GM19328 (cell line): Measurements from ENCODE around the gene MARVELD3.
"Not testable (repeated sequence)": the region's sequence is repeated elsewhere in the genome, so short reads cannot be mapped to it uniquely, and the experiment has no call there.

ENCODE experiments used
- ATAC-seq: cut with Tn5 transposase; IDR thresholded peaks from one replicate; pipeline ENCODE4 v1.9.1; 2021; ENCODE audit warnings: mild to moderate bottlenecking, moderate library complexity; ENCODE audit not compliant: unreplicated experiment

Gene MARVELD3

DNA sequence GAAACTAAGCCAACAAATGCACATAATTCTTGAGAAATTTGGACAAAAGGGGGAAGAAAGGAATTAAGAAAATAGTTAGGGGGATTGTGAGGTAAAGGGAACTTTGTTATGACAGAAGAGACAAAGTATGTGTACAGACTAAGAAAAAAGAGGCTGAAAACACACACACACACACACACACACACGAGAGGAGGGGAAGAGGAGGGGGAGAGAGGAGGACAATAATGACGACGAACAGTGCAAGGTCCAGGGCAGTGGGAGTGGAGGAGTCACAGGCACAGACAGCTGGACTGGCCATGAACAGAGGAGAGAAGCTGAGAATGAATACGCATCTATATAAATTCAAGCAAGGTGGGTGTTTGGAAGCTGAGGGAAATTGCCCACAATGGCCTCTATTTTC lies 44.6 kb downstream of the MARVELD3 start:
- ATAC-seq: no peak

DNA sequence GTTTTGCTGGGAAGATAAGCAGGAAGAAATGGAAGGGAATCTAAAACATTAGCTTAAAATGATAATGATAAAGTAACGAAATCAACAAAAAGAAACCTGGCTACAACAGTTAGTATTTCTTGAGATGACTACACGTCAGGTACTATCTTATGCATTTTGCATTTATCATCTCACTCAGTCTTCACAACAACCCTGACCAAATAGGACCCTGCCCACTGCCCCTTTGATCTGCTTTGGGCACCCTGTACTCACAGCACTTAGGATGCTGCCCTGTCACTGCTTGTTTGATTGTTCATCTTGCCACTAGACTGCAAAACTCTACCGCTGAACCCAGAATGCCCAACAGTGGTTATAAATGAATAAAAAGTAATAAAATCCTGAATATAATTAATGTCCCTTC lies 45.2 kb downstream of the MARVELD3 start:
- ATAC-seq: no peak

DNA sequence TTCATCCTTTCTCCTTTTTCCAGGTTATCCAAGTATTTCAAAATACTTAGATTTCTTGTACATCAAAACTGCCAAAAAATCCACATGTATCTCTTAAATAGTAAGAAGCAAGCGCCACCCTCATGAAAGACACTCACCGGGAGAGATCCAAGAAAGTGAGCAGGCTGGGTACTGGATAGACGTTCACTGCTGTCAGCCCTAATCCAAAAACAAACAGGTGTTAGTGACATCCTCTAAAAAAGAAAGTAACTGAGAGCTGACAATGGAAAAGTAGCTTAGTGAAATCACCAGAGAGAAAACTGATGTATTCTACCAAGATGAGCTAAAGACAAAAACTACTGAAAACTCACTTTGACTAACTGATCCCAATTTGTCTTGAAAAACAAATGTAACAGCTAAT lies 46.1 kb downstream of the MARVELD3 start:
- ATAC-seq: no peak

DNA sequence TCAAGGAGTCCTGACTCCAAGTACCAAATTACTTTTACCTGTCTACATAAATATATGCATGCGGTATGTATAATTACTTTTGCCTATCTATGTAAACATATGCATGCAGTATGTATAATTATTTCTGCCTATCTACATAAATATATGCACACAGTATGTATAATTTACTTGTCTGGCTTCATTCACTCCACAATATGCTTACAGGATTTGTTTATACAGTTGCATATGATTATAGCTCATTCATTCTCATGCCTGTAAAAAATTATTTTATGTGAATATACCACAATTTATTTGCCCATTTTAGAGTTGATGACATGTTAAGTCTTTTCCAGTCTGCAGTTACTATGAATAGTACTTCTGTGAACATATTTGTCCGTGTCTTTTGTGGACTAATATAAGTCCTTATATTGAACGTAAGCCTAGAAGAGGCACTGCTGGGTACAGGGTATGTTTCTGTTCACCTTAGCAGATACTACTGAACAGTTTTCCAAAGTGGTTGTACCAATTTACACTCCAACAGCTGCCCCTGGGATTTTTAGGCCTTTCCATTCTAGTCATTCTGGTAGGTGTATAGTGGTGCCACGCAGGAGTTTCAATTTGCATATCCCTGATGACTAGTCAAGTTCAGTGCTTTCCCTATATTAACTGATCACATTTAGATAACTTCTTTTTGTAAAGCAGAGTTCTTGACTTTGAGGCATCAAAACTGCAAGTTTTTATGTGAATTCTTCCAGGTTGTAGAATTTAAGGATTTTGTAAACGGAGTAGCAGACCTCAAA lies 47.0 kb downstream of the MARVELD3 start:
- no peak for ATAC-seq

DNA sequence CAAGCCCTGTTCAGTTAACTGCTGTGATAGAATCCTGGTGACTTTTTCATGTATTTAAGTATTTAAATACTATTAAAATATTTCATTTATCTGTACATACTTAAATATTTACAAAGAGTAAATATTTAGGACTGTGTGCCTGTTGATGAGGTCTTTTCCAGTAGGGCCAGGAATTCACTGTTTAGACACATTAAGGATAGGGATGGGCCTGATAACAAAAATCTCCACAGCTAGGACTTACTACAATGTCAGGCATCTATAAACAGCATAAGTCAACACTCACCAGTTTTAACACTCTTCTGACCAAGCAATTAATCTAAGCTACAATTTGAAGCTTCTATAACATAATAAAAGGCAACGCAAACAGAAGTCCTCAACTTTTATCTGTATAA lies 47.6 kb downstream of the MARVELD3 start:
- no peak for ATAC-seq

DNA sequence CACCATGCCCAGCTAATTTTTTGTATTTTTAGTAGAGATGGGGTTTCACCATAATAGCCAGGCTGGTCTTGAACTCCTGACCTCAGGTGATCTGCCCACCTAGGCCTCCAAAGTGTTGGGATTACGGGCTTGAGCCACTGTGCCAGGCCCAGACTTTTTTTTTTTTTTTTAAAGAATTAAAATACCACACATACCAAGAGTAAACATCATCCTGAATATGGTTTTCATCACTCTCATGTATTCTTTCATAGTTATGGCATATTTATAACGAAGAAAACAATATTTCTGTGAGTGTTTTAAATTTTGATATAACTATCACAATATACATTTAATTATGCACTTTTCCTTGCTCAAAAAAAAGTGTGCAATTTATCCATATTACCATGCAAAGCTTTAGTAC lies 48.2 kb downstream of the MARVELD3 start:
- no peak for ATAC-seq

DNA sequence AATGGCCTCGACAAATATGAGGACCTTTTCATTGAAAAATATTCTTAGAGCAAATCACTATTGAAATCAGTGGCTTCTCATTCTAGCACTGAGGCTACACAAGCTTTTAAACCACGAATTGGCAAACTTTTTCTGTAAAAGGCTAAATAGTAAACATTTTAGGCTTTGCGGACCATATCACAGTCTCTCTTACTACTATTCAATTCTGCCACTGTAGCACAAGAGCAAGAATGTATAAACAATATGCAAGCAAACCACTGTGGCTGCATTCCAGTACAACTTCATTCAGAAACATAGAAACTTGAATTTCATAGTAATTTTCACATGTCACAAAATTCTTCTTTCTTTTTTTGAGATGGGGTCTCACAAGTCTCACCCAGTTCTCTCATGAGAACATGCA lies 49.4 kb downstream of the MARVELD3 start:
- ATAC-seq: no peak

DNA sequence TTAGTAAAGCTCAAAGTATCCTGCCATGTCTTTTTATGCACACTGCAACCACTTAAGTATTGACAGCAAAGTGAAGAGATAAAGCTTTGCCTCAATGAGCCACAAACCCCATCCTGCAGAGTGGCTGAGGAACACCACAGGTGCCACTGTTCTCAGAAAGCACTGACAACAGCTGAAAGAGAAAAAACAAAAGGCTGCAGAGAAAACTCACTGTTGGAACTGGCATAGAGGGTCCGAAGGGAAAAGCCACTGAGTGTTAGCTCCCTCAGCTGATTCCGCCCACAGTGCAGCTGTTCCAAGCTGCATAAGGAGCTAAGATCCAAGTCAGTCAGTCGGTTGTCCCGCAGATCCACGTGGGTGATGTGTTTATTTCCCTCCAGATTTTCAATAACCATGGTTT lies 50.3 kb downstream of the MARVELD3 start:
- ATAC-seq: no peak

DNA sequence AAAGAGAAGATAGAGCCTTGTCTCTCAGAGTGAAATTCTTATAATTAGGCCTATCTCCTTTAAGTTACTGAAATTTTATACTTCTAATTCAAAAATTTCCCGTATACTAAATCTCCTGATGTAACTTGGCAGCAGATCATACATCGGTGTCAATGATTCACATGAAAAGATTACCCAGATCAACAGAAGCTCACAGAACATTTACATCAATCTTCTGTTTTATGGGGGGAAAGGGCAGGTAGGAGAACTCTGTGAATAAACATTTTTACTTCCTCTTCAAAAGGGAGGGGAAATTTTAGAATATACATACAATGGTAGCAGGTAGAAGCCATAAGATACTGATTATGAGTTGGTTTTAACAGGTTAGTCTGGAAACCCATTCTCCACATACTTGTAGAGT lies 55.4 kb downstream of the MARVELD3 start:
- ATAC-seq: no peak

DNA sequence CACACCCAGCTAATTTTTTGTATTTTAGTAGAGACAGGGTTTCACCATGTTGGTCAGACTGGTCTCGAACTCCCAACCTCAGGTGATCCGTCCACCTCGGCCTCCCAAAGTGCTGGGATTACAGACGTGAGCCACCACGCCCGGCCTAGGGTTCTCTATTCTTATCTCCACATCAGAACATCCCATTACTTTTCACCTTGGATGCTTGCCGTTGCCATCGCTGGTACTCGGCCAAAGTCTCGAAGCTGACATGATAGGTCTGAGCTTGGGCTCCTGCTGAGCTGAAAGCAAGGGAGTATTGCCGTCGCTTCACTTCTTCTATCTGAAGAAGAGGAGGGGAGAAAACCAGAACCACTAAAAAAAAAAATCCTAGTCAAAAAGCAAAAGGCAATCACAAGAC lies 58.3 kb downstream of the MARVELD3 start:
- ATAC-seq: not testable (repeated sequence)
